NCI-H1694 (cell line): Measurements from ENCODE around the gene RARA.

Experiments
- DNase-seq: peaks from one replicate; lab custom pipeline; 2025; lab: John Stamatoyannopoulos, UW

RARA gene

DNA sequence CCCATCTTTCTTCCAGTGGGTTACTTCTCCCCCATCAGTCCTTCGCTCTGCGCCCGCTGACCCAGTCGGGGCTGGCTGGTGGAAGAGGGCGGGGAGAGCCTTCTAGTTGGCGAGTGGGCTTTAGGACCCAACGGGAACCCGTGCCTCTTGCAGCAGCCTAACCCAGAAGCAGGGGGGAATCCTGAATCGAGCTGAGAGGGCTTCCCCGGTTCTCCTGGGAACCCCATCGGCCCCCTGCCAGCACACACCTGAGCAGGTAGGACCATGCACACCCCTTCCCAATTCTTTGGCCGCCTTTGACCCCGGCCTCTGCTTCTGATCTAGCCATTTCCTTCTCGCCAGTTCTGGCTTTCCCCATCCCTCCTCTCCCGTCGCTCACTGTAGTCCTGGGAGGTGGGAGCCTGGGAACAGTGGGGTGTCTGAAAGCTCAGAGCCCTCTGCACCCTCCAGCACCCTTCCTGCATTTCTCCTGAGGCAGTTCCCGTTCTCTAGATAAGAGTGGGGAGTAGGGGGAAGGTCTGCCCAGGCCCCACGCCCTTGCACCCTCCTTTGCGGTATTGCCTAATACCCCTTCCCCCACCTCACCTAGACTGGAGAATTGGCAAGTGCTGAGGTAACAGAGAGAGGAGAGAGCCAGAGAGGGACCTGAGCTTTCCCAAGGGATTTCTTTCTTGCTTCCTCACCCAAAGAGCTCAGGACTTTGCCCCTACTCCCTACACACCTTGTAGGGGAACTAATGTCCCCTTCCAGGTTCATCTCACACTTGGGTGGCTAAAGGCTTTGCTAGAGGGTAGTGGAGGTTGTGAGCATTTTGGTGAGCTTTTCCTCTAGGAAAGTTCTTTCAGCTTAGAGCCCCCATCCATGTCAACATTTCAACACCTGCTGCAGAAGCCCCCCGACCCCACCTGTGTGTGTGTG lies at the start of gene RARA:
TSS of gene RARA (plus strand) at position 150 of the 918 bp plus-strand sequence. CDS start 22,039 bp downstream, outside the sequence.
- peak; percentile 40 for DNase-seq

DNA sequence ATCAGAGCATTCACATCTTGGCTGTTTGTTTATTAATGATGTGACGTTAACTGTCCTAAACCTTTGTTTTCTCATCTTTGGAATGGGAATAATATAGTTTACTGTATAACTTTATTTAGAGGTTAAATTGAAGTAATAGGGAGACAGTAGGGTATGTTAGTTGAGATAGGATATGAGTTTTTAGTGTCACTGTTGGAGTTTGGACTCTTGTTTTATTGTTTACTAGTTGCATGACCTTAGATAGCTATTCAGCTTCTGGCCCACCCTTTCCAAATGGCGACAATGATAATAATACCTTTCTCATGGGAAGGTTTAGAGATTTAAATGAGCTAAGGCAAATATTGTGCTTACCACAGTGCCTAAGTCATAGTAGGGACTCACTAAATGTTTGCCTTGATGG lies 49.5 kb upstream of the RARA start:
- DNase-seq, result no peak

DNA sequence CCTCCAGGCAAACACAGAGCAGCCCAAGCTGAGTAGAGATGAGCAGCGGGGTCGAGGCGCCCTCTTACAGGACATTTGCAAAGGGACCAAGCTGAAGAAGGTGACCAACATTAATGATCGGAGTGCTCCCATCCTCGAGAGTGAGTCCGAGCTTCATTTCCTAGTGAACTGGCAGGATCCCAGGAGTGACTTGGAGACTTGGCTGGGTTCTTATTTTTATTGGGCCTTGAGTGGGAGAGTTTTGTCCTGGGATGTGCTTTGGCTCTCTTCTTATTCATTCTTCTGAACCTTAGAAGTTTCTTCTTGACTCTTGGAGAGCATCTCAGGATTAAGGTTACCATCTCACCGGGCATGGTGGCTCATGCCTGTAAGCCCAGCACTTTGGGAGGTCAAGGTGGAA lies 48.5 kb upstream of the RARA start:
- DNase-seq, result no peak

DNA sequence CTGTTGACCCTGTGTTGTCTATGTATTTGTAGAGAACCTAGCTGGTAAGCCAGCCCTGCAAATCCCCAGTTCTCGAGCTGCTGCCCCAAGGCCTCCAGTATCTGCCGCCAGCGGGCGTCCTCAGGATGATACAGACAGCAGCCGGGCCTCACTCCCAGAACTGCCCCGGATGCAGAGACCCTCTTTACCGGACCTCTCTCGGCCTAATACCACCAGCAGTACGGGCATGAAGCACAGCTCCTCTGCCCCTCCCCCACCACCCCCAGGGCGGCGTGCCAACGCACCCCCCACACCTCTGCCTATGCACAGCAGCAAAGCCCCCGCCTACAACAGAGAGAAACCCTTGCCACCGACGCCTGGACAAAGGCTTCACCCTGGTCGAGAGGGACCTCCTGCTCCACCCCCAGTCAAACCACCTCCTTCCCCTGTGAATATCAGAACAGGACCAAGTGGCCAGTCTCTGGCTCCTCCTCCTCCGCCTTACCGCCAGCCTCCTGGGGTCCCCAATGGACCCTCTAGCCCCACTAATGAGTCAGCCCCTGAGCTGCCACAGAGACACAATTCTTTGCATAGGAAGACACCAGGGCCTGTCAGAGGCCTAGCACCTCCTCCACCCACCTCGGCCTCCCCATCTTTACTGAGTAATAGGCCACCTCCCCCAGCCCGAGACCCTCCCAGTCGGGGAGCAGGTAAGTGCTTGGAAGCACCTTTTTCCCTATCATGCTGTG lies 44.4 kb upstream of the RARA start:
- no peak for DNase-seq

DNA sequence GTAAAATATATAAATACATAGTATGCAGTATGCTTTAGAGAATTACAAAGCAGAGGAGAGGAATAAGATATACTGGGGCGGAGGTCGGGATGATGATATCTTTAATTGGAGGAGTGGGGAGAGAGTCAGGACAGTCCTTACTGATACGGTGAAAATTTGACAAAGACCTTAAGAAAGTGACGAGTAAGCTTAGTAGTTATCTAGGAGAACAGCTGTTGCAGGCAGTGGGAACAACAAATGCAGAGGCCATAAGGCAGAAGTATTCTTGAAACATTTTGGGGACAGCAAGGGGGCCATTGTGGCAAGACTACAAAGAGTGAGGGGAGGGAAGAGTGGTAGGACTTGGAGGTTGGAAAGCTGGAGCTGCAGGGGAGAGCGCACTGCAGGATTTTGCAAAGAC lies 43.6 kb upstream of the RARA start:
- DNase-seq, result no peak

DNA sequence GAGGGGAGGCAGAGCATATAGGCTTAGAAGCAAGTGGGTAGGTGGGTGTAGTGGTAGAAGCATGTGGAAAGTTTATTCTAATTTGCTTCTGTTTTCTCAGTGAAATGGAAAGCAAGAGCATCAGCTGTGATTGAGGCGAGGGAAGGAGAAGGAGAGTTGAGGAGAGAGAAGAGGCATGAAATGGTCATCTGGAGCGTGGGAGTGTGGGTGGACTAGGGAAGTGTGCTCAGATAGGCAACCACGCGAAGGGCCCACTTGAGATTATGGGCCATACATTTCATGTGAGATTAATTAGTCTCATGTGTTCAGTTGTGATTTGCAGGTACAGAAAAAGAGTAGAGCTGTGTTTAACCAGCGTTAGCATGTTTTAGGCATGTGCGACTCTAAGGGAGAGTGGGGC lies 42.1 kb upstream of the RARA start:
- no peak for DNase-seq

DNA sequence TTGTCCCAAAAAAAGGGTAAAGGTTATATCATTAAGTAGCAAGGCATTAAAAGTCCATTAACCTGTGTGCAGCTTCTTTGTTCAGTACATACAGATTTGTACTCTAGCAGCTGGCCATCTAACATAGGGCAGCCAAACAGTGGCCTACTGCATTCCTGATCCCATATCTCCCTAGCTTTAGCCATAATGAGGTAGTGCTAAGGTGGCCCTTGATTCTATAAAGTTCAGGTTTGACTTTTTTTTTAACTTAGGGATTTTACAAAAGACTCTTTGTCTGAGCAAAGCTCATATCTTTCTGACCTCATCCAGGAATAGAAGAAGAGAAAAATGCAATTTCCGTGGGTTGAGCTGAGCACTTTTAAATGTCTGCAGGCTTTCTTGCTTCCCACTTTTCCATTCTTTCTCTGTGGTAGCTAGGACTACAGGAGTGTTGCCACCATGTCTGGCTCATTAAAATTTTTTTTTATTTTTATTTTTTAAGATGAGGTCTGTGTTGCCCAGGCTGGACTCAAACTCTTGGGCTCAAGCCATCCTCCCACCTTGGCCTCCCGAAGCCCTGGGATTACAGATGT lies 40.8 kb upstream of the RARA start:
- no peak for DNase-seq

DNA sequence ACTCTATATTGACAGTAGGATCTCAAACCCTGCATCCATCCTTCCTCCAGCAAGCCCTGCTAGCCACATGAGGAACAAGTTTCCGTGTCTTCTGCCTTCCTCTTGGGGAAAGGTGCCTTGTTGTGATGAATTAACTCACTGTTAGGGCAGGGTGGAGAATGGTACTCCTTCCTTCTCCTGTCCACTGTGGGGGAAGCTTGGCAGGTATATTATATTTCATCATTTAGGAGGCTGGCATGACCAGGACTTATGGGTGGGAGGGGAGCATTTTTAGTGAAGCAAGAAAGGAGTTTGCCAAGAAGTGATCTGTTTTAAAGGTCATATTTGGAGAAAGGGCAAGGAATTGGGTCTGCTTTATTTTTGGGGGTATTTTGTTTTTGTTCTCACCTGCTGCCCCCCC lies 30.6 kb upstream of the RARA start:
- no peak for DNase-seq

DNA sequence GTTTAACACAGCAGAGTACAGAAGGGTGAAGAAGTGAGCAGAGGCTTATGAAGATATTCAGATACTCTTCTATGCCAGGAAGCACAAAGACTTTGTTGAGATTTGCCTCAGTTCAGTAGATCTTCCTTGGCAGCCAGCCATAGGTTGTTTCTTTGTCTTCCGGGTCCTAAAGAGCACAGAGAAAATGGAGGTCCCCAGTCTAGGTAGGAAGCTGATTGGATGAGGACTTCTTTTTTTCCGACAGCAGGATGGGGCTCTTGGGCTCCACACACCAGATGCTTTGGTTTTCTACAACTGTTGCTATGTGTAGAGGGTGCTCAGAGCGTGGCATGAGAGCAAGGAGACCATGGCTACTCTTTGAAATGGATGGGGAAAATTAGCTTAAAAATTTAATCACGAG lies 29.6 kb upstream of the RARA start:
- no peak for DNase-seq

DNA sequence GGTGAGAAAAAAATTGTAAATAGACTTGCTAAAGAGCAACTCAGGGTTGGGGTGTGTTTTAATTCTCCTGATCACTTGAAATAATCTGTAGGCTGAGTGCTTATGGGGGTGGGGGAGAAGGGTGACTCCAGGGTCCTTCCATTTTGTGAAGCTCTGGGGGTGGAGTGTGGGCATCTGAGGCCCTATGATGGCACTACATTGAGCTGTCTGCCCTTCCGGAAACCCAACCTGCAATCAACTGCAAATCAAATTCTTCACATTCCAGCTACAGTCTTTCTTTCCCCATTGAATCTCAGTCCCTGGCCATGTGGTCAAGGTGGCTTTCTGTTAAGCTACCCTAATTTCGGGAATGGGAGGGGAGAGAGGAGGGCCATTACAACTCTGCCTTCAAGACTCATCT lies 27.3 kb upstream of the RARA start:
- DNase-seq, result no peak

DNA sequence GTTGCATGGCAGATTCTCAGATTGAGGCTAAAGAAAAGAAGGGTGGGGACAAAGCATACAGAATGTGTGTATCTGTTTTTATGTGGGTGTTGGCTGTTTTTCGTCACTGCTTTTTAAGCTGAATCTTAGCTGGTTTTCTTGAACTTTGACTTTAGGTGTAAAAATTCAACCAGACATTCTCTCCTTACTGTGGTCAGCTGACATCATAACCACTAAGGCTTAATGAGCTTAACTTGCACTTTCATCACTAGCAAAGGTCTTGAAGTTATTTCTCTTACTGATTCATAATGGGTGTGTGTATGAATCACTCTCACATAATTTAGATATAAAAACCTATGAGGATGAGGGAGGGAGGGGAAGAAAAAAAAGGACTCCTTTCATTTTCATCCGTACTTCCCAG lies 25.3 kb upstream of the RARA start:
- no peak for DNase-seq

DNA sequence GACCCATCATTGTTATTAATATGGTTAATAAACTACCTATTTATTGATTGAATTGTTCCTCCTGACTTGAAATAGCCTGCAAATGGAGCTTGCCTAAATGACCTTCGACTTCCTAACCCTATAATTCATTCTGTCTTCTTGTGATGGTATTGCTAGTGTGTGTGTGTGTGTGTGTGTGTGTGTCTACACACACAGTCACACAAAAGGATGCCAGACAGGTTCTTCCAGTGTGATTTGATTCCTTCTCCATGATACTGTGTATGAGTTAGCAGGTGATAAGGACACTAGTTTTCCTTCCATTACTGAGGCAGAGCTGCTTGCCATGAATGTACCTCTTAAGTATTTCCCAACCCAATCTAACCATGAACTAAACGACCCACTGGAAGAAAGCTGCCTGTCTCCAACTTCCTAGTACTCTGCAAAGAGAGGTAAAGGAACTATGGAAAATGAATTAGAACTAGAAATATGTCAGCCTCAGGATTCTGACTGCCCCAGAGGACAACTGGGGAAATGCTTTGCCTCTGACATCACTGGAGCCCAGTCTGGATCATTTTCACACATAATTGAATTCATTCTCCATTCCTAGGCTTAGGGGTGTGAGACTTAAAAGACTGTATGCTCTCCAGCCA lies 24.8 kb upstream of the RARA start:
- no peak for DNase-seq

DNA sequence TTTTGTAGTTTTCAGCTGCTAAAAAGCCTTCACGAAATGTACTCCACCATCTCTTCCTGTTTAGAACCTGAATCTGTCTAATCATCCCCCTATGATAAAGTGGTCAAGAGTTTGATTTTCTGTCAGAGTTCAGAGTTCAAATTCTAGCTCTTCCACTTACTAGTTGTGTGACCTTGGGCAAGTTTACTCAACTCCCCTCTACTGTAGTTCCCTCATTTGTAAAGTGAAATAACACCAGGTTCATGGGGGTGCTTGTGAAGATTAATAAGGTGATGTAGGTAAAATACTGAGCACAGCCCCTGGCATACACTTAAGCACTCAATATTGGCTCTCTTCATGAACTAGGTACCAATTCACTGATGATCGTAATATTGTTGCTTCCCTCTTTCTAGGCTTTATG lies 22.5 kb upstream of the RARA start:
- no peak for DNase-seq

DNA sequence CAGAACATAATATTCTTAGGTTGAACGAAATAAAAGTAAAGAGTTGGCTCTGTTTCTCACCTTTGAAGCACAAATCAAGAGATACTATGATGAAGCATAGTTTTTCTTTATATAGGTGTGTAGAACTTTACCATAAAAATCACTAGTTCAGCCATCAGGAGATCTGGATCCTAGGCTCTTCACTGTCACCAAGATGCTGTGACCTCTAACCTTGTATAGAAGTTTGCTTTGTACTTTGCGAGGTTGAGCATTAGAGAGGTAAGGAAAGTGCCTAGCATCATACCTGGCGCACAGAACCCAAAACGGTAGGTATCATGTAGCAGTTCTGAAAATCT lies 21.9 kb upstream of the RARA start:
- DNase-seq, result no peak

DNA sequence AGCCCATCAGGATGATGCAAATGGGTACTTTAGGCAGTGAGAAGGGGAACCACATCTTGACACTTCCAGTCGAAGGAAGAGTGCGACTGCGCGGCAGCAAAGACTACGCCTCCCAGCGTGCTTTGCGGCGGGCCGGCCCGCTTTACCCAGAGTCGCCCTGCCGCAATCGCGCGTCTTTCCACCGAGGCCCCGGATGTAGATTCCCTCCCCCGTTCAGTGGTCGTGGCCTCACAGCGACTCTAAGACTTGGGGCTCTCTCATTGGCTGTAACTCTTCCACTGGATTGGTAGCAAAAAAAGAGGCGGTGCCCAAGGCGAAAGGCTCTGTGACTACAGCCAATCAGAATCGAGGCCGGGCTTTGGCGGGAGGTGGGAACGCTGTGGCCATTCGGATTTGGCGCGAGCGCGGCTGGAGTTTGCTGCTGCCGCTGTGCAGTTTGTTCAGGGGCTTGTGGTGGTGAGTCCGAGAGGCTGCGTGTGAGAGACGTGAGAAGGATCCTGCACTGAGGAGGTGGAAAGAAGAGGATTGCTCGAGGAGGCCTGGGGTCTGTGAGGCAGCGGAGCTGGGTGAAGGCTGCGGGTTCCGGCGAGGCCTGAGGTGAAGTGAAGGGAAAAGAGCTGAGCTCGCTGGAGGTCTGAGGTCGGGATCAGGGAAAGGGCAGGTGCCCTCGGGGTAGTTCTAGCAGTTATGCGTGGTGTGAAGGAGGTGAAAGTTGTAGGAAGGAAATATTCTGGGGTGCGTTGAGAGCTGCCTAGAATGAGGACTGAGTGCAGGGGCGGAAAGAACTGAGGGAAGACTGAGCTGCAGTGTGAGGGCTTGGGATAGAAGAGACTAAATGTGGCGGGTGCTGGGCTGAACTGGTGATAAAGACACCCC lies 21.2 kb upstream of the RARA start, which contains the start of gene CDC6:
TSS of gene CDC6 (plus strand) at position 386 of the 876 bp plus-strand sequence. CDS start 1,542 bp downstream, outside the sequence.
- peak; percentile 99 for DNase-seq

DNA sequence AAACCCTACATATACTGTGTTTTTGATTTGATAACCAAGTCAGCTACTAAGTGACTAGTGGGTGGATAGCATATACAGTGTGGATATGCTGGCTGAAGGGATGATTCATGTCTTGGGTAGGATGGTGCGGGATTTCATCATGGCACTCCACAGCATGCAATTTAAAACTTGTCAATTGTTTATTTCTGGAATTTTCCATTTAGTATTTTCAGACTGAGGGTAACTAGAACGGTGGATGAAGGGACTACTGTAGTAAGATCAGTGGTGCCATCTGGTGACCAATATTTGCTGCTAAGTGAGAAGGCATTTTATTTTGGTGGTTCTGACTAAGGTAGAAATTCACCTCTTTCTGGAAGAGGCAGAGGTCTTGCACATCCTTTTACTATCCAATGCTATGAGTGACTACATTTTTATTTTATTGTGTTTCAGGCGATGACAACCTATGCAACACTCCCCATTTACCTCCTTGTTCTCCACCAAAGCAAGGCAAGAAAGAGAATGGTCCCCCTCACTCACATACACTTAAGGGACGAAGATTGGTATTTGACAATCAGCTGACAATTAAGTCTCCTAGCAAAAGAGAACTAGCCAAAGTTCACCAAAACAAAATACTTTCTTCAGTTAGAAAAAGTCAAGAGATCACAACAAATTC lies 18.2 kb upstream of the RARA start:
- DNase-seq, result peak; percentile 91

DNA sequence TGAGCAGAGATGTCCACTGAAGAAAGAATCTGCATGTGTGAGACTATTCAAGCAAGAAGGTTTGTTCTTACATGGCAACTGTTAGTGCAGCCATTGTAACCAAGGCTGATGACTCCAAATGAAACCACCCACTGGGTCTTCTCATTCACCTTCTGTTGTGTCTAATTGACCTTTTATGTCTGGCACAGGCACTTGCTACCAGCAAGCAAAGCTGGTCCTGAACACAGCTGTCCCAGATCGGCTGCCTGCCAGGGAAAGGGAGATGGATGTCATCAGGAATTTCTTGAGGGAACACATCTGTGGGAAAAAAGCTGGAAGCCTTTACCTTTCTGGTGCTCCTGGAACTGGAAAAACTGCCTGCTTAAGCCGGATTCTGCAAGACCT lies 17.7 kb upstream of the RARA start:
- no peak for DNase-seq

DNA sequence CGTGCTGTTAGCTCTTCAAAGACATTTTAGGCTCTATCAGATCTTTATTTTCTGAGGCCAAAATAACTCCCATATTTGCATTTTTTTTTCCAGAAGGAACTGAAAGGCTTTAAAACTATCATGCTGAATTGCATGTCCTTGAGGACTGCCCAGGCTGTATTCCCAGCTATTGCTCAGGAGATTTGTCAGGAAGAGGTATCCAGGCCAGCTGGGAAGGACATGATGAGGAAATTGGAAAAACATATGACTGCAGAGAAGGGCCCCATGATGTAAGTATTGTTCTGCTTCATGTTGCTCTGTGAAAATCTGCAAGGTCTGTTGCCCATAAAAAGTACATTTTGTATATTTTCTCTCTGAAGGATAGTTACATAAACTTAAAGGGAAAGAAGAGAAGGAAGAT lies 15.6 kb upstream of the RARA start:
- no peak for DNase-seq

DNA sequence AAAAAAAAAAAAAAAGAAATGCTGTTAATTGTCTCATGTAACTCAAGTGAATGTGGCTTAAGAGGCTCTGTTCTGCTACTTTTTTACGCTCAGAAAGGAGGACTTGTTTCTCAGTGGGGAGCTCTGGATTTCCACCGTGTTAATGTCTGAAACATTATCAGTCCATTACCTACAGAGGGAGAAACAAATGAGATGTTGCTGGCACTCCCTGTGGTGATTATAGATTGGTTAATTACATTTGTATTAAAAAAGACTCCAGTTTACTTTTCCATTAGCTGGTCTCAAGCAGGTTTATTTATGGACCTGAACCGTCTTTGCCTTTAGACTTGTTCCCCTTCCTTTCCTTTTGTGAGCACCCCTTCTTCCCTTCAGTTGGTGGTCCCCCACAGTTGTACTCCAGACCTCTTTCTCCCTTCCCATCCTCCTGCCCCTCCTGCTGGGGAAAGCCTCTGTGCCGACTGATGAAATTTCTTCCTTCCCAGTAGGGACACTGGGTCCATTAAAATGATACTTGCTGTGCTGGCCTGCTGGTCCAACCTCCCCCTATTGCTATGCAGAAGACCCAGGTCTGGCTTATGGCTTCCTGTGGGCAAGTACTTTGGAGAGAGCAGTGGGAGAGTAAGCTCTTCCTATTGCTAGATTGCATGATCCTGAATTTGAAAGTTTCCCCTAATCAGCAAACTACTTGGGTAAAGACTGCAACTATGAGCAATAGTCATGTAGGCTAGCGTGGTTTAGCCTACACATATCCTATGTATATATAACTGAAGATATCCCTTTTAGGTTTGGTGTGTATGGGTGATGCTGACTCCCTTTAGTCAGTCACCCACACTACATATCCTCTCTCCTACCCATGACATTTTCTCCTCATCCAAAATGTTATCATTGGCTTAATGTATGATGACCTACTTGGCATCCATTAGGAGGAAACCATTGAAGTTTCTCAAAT lies 13.2 kb upstream of the RARA start:
- no peak for DNase-seq

DNA sequence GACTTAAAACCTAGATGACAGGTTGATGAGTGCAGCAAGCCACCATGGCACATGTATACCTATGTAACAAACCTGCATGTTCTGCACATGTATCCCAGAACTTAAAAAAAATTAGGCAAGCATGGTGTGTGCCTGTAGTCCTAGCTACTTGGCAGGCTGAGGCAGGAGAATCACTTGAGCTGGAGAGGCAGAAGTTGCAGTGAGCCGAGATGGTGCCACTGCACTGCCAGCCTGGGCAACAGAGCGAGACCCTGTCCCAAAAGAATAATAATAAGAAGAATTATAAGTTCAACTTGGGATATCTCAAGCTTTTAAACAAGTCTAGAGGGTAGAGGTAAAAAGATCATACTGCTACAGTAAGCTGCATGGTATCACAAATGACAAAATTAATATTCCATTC lies 11.5 kb upstream of the RARA start:
- no peak for DNase-seq
